Measurements from ENCODE around the gene CHRNG.

DNA sequence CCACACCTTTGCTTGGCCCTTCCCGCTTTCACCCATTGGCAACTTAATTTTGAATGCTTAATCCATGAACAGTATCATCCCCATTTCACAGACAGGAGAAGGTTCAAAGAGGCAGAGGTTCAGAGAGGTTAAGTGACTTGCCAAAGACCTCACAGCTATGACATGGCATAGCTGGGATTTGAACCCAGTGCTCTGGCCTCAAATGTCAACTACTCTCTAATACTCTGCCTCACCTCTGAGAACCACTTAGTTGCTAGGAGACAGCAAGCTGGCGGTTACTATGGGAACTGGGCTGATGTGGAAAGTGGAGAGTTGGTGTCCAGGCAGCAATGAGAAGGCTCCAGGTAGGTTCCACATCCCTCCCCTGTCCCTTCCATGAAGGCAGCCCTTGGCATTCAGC is 35.1 kb upstream of the CHRNG start:
- TF ChIP-seq POLR2AphosphoS5 (IDR thresholded peaks at IDR 0.05; ENCODE audit: insufficient read depth, low read depth, low read length) (no peak), POLR2A (IDR thresholded peaks at IDR 0.05; ENCODE audit: low read depth, low read length) (no peak), EZH2 (IDR thresholded peaks at IDR 0.05; ENCODE audit: borderline replicate concordance, low read depth, low read length, severe bottlenecking) (no peak), MYC (IDR thresholded peaks at IDR 0.05; ENCODE audit: low read depth, low read length) (no peak), FOS (IDR thresholded peaks at IDR 0.05; ENCODE audit: borderline replicate concordance, insufficient read depth, low read length) (no peak)
- TF ChIP-seq, protein P1, sequence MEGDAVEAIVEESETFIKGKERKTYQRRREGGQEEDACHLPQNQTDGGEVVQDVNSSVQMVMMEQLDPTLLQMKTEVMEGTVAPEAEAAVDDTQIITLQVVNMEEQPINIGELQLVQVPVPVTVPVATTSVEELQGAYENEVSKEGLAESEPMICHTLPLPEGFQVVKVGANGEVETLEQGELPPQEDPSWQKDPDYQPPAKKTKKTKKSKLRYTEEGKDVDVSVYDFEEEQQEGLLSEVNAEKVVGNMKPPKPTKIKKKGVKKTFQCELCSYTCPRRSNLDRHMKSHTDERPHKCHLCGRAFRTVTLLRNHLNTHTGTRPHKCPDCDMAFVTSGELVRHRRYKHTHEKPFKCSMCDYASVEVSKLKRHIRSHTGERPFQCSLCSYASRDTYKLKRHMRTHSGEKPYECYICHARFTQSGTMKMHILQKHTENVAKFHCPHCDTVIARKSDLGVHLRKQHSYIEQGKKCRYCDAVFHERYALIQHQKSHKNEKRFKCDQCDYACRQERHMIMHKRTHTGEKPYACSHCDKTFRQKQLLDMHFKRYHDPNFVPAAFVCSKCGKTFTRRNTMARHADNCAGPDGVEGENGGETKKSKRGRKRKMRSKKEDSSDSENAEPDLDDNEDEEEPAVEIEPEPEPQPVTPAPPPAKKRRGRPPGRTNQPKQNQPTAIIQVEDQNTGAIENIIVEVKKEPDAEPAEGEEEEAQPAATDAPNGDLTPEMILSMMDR (IDR thresholded peaks at IDR 0.05; ENCODE audit: extremely low read depth in 1 of 2, insufficient read depth in 1 of 2, low read depth in 1 of 2, low read length in 2 of 2) = no peak
- TF ChIP-seq, protein P2, sequence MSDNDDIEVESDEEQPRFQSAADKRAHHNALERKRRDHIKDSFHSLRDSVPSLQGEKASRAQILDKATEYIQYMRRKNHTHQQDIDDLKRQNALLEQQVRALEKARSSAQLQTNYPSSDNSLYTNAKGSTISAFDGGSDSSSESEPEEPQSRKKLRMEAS (IDR thresholded peaks at IDR 0.05; ENCODE audit: insufficient read depth, insufficient read length) = no peak

Measured in endothelial cell of umbilical vein (primary cell).